ENCODE data around the gene NET1. TPM values are rescaled to one million over a fixed set of nuclear protein-coding genes. Genes with fewer than 3 reads are reported as not detected.
A peak's percentile ranks its signal among the peaks of the same experiment; 100 is the strongest.

The NET1 gene
- total RNA-seq, 4 donors from 2014 or later, result 90.0 to 311 (median 289) TPM

- no peaks in the 10 kb centered on the region for H3K36me3 ChIP-seq
- in situ Hi-C loops (cut with MboI; ENCODE audit: low pct_ligation_motif_present in 1 of 4, low pct_unique_long_range_greater_than_20kb in 1 of 4, low sequenced_read_pairs in 3 of 4), result no loop called here
- H3K4me3 ChIP-seq, result peak within 1 kb of the TSS in 2 of 4 donors; percentile 14 to 19
- WGBS, 2 donors (ENCODE audit: low coverage in 1 of 2), result 0 to 50% methylated on average over 4 to 21 of the region's 21 CpGs
- intact Hi-C loops (cut with DNase I; ENCODE audit: low total_unique reads), result no loop called here
- H3K9me3 ChIP-seq, result no peaks in the 10 kb centered on the region
- H3K27ac ChIP-seq, result no peak within 1 kb of the TSS
- H3K27me3 ChIP-seq, result peaks cover 46% of the 10 kb centered on the region
- DNase-seq, result no peak
- H3K4me1 ChIP-seq, result peaks cover 0 to 10% (median 3%) of the 10 kb centered on the region in 4 donors
- TF ChIP-seq POLR2AphosphoS5 (IDR thresholded peaks at IDR 0.05) (no peak), EP300 (IDR thresholded peaks at IDR 0.05; ENCODE audit: low read depth) (no peak), POLR2A (IDR thresholded peaks at IDR 0.05) (no peak)
- TF ChIP-seq, protein P1, sequence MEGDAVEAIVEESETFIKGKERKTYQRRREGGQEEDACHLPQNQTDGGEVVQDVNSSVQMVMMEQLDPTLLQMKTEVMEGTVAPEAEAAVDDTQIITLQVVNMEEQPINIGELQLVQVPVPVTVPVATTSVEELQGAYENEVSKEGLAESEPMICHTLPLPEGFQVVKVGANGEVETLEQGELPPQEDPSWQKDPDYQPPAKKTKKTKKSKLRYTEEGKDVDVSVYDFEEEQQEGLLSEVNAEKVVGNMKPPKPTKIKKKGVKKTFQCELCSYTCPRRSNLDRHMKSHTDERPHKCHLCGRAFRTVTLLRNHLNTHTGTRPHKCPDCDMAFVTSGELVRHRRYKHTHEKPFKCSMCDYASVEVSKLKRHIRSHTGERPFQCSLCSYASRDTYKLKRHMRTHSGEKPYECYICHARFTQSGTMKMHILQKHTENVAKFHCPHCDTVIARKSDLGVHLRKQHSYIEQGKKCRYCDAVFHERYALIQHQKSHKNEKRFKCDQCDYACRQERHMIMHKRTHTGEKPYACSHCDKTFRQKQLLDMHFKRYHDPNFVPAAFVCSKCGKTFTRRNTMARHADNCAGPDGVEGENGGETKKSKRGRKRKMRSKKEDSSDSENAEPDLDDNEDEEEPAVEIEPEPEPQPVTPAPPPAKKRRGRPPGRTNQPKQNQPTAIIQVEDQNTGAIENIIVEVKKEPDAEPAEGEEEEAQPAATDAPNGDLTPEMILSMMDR (IDR thresholded peaks at IDR 0.05), result no peak
Observed at GRCh38 chr10:5364890-5365338, 47.4 kb upstream of the NET1 start, which contains the start of gene UCN3. Gene UCN3 (plus strand): TSS chr10:5364966. CDS start chr10:5373721, 8,755 bp downstream.

DNA sequence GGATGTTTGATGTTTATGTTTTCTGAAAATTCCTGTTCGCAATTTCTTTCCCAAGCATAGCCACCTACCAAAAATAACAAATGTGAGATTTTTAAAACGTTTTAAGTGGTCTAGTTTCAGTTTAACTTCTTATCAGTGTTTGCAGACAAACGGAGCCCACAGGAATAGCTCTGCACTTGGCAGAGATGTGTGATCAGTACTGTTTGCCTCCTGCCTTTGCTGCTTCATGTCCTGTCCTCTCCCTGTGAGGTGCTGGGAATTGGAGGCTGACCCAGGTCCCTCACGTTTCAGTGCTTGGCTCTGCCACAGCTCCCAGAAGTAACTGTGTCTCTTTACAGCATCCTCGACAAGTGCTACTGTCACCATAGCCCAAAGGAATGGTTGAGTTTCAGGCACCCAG, 46.4 kb upstream of the NET1 start:
- no peak overlapping the region for H3K4me3 ChIP-seq
- TF ChIP-seq, protein P1 (IDR thresholded peaks at IDR 0.05), result no peak
- TF ChIP-seq POLR2A (IDR thresholded peaks at IDR 0.05) (no peak), POLR2AphosphoS5 (IDR thresholded peaks at IDR 0.05) (no peak), EP300 (IDR thresholded peaks at IDR 0.05; ENCODE audit: low read depth) (no peak)
- DNase-seq, result no peak
- H3K27ac ChIP-seq, result no peak overlapping the region
- H3K27me3 ChIP-seq, result peaks cover 46% of the 10 kb centered on the region
- in situ Hi-C loops (cut with MboI; ENCODE audit: low pct_ligation_motif_present in 1 of 4, low pct_unique_long_range_greater_than_20kb in 1 of 4, low sequenced_read_pairs in 3 of 4) (no loop called here), intact Hi-C loops (cut with DNase I; ENCODE audit: low total_unique reads) (no loop called here)
- no peaks in the 10 kb centered on the region for H3K36me3 ChIP-seq
- H3K9me3 ChIP-seq, result no peaks in the 10 kb centered on the region
- WGBS, 2 donors (ENCODE audit: low coverage in 1 of 2), result 6 to 27% methylated on average over 3 to 5 of the region's 5 CpGs
- H3K4me1 ChIP-seq, result peaks cover 0 to 5% (median 2%) of the 10 kb centered on the region in 4 donors

GRCh38 chr10:5369362-5370158, 42.8 kb upstream of the NET1 start:
- Histone ChIP-seq H3K27me3 (peaks cover 16% of the 10 kb centered on the region), H3K36me3 (no peaks in the 10 kb centered on the region), H3K4me3 (no peak overlapping the region), H3K27ac (peak overlapping the region in 1 of 4 donors; percentile 23), H3K4me1 (peaks cover 0 to 5% (median 2%) of the 10 kb centered on the region in 4 donors), H3K9me3 (no peaks in the 10 kb centered on the region)
- no peak for DNase-seq
- in situ Hi-C loops (cut with MboI; ENCODE audit: low pct_ligation_motif_present in 1 of 4, low pct_unique_long_range_greater_than_20kb in 1 of 4, low sequenced_read_pairs in 3 of 4), result no loop called here
- TF ChIP-seq POLR2AphosphoS5 (IDR thresholded peaks at IDR 0.05), result no peak
- TF ChIP-seq, protein P1 (IDR thresholded peaks at IDR 0.05), result no peak
- no peak for TF ChIP-seq POLR2A (IDR thresholded peaks at IDR 0.05)
- TF ChIP-seq EP300 (IDR thresholded peaks at IDR 0.05; ENCODE audit: low read depth), result no peak
- intact Hi-C loops (cut with DNase I; ENCODE audit: low total_unique reads), result no loop called here
- 69 to 73% methylated on average over 8 to 16 of the region's 16 CpGs for WGBS, 2 donors (ENCODE audit: low coverage in 1 of 2)

DNA sequence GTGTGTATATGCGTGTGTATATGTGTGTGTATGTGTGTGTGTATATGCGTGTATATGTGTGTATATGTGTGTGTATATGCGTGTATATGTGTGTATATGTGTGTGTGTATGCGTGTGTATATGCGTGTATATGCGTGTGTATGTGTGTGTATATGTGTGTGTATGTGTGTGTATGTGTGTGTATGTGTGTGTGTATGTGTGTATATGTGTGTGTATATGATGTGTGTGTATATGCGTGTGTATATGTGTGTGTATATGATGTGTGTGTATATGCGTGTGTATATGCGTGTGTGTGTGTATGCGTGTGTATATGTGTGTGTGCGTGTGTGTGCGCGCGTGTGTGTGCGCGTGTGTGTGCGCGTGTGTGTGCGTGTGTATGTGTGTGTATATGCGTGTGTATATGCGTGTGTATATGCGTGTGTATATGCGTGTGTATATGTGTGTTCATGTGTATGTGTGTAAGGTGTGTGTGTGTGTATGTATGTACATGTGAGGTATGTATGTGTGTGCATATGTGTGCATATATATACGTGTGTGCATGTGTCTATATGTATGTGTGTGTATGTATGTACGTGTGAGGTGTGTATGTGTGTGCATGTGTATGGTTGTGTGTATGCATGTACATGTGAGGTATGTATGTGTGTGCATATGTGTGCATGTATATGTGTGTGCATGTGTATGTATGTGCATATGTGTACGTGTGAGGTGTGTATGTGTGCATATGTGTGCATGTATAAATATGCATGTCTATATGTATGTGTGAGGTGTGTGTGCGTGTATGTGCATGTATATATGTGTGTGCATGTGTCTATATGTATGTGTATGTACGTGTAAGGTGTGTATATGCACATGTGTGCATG, 41.6 kb upstream of the NET1 start:
- TF ChIP-seq, protein P1 (IDR thresholded peaks at IDR 0.05), result no peak
- TF ChIP-seq EP300 (IDR thresholded peaks at IDR 0.05; ENCODE audit: low read depth) (no peak), POLR2A (IDR thresholded peaks at IDR 0.05) (no peak), POLR2AphosphoS5 (IDR thresholded peaks at IDR 0.05) (no peak)
- Histone ChIP-seq H3K4me3 (no peak overlapping the region), H3K9me3 (no peaks in the 10 kb centered on the region), H3K27me3 (peaks cover 5% of the 10 kb centered on the region), H3K36me3 (no peaks in the 10 kb centered on the region), H3K4me1 (no peaks in the 10 kb centered on the region), H3K27ac (no peak overlapping the region)
- no peak for DNase-seq
- in situ Hi-C loops (cut with MboI; ENCODE audit: low pct_ligation_motif_present in 1 of 4, low pct_unique_long_range_greater_than_20kb in 1 of 4, low sequenced_read_pairs in 3 of 4), result no loop called here
- WGBS, 2 donors (ENCODE audit: low coverage in 1 of 2), result 71 to 87% methylated on average over 8 to 28 of the region's 28 CpGs
- intact Hi-C loops (cut with DNase I; ENCODE audit: low total_unique reads), result no loop called here

All from transverse colon (tissue), 4 donors.